Mesenchymal stem cell (in vitro differentiated cells and primary cell): ENCODE results near the gene EFNA5.

Experiments
- DNase-seq: peaks from one replicate; pipeline ENCODE4 v3.0.0-alpha.2; 2013
- H2AFZ ChIP-seq: one replicate; pipeline ENCODE4 v1.6.1; 2013; ENCODE audit warnings: low read depth, mild to moderate bottlenecking, control low read depth, inconsistent platforms, low read length, moderate library complexity
- H2AK5ac ChIP-seq: 2 replicates; pipeline ENCODE4 v1.6.1; 2013; ENCODE audit warnings: low read length, moderate library complexity, mild to moderate bottlenecking, inconsistent platforms; ENCODE audit not compliant: severe bottlenecking
- H2BK120ac ChIP-seq: one replicate; pipeline ENCODE4 v1.6.1; 2013; ENCODE audit warnings: low read depth, mild to moderate bottlenecking, inconsistent platforms, low read length, moderate library complexity
- H2BK12ac ChIP-seq, 2 experiments: one replicate each; pipeline ENCODE4 v1.6.1; 2013; ENCODE audit warnings: inconsistent platforms in 2 of 2, low read length in 2 of 2, mild to moderate bottlenecking in 2 of 2, moderate library complexity in 2 of 2, control low read depth in 1 of 2
- H2BK15ac ChIP-seq: one replicate; pipeline ENCODE4 v1.6.1; 2013; ENCODE audit warnings: mild to moderate bottlenecking, low read depth, inconsistent platforms; ENCODE audit not compliant: poor library complexity, severe bottlenecking
- H2BK5ac ChIP-seq: 2 replicates; pipeline ENCODE4 v1.6.1; 2013; ENCODE audit warnings: low read depth, mild to moderate bottlenecking, low read length, control low read depth, inconsistent platforms; ENCODE audit not compliant: poor library complexity, severe bottlenecking
- H3K14ac ChIP-seq, 2 experiments: one replicate each; pipeline ENCODE4 v1.6.1; 2013; ENCODE audit warnings: inconsistent platforms in 2 of 2, low read length in 2 of 2, control low read depth in 1 of 2, mild to moderate bottlenecking in 1 of 2, moderate library complexity in 1 of 2
- H3K18ac ChIP-seq, 2 experiments: one replicate each; pipeline ENCODE4 v1.6.1; 2013; ENCODE audit warnings: inconsistent platforms in 2 of 2, low read length in 2 of 2, control low read depth in 1 of 2, low read depth in 1 of 2, mild to moderate bottlenecking in 1 of 2
- H3K23ac ChIP-seq, 2 experiments: one replicate each; pipeline ENCODE4 v1.6.1; 2013; ENCODE audit warnings: inconsistent platforms in 2 of 2, low read length in 2 of 2, mild to moderate bottlenecking in 2 of 2, moderate library complexity in 2 of 2, control low read depth in 1 of 2
- H3K27ac ChIP-seq: 2 replicates; pipeline ENCODE4 v1.5.1; 2013; ENCODE audit warnings: mild to moderate bottlenecking, moderate library complexity, low read length, control low read depth, inconsistent platforms; ENCODE audit not compliant: poor library complexity, severe bottlenecking
- H3K27me3 ChIP-seq, 2 experiments: 2 replicates each; pipeline versions ENCODE4 v1.6.1 to v1.7.0; 2013; ENCODE audit warnings: low read length in 2 of 2, mild to moderate bottlenecking in 2 of 2, moderate library complexity in 2 of 2, control low read depth in 1 of 2, inconsistent platforms in 1 of 2; ENCODE audit not compliant: control insufficient read depth in 1 of 2, insufficient read depth in 1 of 2
- H3K36me3 ChIP-seq, 2 experiments: 2 replicates each; pipeline versions ENCODE4 v1.6.1 to v1.7.0; 2013; ENCODE audit warnings: low read length in 2 of 2, control low read depth in 1 of 2, inconsistent platforms in 1 of 2, low read depth in 1 of 2, mild to moderate bottlenecking in 1 of 2; ENCODE audit not compliant: insufficient read depth in 2 of 2, control insufficient read depth in 1 of 2
- H3K4ac ChIP-seq, 2 experiments: one replicate each; pipeline ENCODE4 v1.6.1; 2013; ENCODE audit warnings: inconsistent platforms in 2 of 2, low read length in 2 of 2, mild to moderate bottlenecking in 2 of 2, moderate library complexity in 2 of 2, control low read depth in 1 of 2, low read depth in 1 of 2
- H3K4me1 ChIP-seq: 2 replicates; pipeline ENCODE4 v1.6.1; 2013; ENCODE audit warnings: low read depth, low read length, control low read depth; ENCODE audit not compliant: control insufficient read depth, insufficient read depth
- H3K4me2 ChIP-seq: 2 replicates; pipeline ENCODE4 v1.6.1; 2013; ENCODE audit warnings: low read length, mild to moderate bottlenecking, inconsistent platforms; ENCODE audit not compliant: poor library complexity, severe bottlenecking
- H3K4me3 ChIP-seq, 2 experiments: 2 replicates each; pipeline versions ENCODE4 v1.5.1 to v1.7.0; 2013; ENCODE audit warnings: low read length in 2 of 2, mild to moderate bottlenecking in 2 of 2, control low read depth in 1 of 2, low read depth in 1 of 2; ENCODE audit not compliant: insufficient read depth in 1 of 2
- H3K79me1 ChIP-seq: replicated peaks from 2 replicates; pipeline ENCODE4 v1.6.1; 2013; ENCODE audit warnings: mild to moderate bottlenecking, control low read depth, low read length, inconsistent platforms; ENCODE audit not compliant: poor library complexity, severe bottlenecking
- H3K9ac ChIP-seq: 2 replicates; pipeline ENCODE4 v1.7.0; 2013; ENCODE audit warnings: mild to moderate bottlenecking, low read length, moderate library complexity
- H3K9me3 ChIP-seq: 2 replicates; pipeline ENCODE4 v1.7.0; 2013; ENCODE audit warnings: mild to moderate bottlenecking, low read length; ENCODE audit not compliant: control insufficient read depth
- H4K8ac ChIP-seq: one replicate; pipeline ENCODE4 v1.6.1; 2013; ENCODE audit warnings: inconsistent platforms, mild to moderate bottlenecking, low read length, moderate library complexity
- H4K91ac ChIP-seq: one replicate; pipeline ENCODE4 v1.6.1; 2013; ENCODE audit warnings: mild to moderate bottlenecking, low read length, inconsistent platforms
- WGBS: methylation state at CpG from one replicate; pipeline ENCODE4 v1.1.7; 2013; ENCODE audit warnings: mixed read lengths; 5-methylcytosine and 5-hydroxymethylcytosine counted together

EFNA5 gene

DNA sequence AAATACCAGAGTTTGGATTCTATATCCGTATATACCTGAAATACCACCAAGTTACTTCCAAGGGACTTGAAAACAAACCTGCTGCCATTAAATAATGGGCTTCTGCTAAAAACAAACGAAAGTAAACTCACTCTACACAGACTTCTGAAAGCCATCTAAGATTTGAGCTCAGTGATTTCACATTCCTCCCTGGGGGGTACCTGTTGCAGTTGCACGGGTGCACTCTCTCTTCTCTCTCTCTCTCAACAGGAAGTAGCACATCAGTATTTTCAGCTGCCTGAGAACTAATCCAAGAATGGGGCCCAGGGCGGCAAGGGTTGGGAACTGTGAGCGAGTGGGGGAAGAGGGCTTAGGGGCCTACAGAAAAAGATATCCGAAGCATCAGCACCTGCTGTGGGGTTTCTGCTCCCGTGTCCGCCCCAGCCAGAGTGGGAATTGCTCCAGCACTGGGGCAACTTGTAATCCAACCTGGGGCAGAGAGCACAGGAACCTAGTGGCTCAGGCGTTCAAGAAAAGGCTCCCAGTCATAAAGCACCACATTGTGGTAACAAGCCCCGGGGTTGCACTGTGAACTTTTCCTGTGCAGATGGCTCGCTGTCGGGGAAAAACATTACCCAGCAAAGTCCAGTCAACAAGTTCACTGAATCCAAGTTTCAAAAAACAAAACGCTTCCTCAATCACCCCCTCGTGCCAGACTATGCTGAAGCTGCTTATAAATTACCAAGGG is 99.8 kb downstream of the EFNA5 start:
- Histone ChIP-seq H2BK12ac (peak overlapping the region in 1 of 2 experiments; percentile 94), H2AFZ (no peak overlapping the region), H2AK5ac (no peak overlapping the region), H3K4me1 (peaks cover 11% of the 10 kb centered on the region), H3K18ac (peak overlapping the region in 1 of 2 experiments; percentile 2), H2BK15ac (no peak overlapping the region), H3K14ac (no peak overlapping the region), H2BK5ac (peak overlapping the region; percentile 67), H2BK120ac (no peak overlapping the region), H3K79me1 (peaks cover 13% of the 10 kb centered on the region), H3K4me2 (peak overlapping the region; percentile 3), H3K9me3 (no peaks in the 10 kb centered on the region), H3K27ac (peak overlapping the region; percentile 37), H3K23ac (no peak overlapping the region), H3K9ac (peak overlapping the region; percentile 84), H4K91ac (no peak overlapping the region), H4K8ac (peak overlapping the region; percentile 0), H3K27me3 (no peaks in the 10 kb centered on the region), H3K36me3 (no peaks in the 10 kb centered on the region), H3K4ac (no peak overlapping the region), H3K4me3 (no peak overlapping the region)
- DNase-seq = peak; percentile 24
- 60% methylated on average over 12 of the region's 14 CpGs for WGBS

DNA sequence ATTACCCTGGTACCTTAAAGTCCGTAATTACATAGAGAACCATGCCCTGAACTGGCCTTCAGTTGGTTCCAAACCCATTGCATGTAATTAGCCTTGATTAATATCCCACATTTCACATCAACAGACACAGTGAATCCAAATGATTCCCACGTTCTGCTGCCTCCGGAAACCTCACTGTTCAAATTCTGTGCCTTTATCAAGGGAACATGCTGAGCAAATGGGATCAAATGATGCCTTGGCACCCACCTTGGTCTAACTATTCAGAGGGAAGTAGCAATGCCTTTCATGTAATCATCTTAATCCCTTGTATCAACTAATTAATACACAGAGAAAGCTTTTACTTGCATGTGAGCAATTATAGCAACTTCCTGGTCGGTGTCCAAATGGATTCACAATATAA is 100.6 kb downstream of the EFNA5 start:
- Histone ChIP-seq H3K4me1 (peaks cover 13% of the 10 kb centered on the region), H3K27ac (peak overlapping the region; percentile 16), H3K4me2 (no peak overlapping the region), H3K27me3 (no peaks in the 10 kb centered on the region), H2AK5ac (peak overlapping the region; percentile 78), H2AFZ (no peak overlapping the region), H4K8ac (no peak overlapping the region), H3K9me3 (no peaks in the 10 kb centered on the region), H3K23ac (no peak overlapping the region), H3K79me1 (peaks cover 13% of the 10 kb centered on the region), H3K36me3 (no peaks in the 10 kb centered on the region), H3K4me3 (no peak overlapping the region), H3K14ac (no peak overlapping the region), H2BK120ac (no peak overlapping the region), H2BK12ac (peak overlapping the region in 1 of 2 experiments; percentile 34), H3K9ac (no peak overlapping the region), H4K91ac (no peak overlapping the region), H3K4ac (no peak overlapping the region), H2BK15ac (no peak overlapping the region), H3K18ac (no peak overlapping the region), H2BK5ac (no peak overlapping the region)
- DNase-seq = no peak
- WGBS = 96% methylated on average over 4 of the region's 4 CpGs

DNA sequence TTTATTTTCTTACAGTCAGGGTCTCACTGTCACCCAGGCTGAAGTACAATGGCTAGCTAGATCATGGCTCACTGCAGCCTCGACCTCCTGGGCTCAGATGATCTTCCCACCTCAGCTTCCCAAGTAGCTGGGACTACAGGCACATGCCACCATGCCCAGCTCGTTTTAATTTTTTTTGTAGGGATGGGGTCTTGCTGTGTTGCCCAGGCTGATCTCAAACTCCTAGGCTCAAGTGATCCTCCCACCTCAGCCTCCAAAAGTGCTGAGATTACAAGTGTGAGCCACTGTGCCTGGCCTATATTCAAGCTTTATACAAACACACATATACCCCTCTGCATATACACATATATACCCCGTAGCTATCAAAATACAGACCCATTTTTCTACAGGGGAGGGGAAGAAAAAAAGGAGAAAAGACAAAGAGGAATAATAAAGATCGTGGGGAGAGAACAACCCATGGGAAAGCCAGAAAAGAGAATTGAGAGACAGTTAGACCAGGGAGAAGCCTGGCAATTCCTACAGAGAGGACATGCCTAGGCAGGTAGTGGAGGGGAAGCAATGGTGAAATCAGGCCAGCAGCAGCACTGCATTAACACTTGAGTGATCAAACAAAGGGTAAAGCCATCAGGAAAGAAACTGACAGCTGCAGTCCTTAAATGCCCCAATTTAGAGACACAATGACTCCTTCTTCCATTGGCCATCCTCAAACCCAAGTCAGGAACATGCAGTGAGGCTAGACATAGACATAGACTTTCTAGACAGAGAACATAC is 102.7 kb downstream of the EFNA5 start:
- H2BK15ac ChIP-seq = no peak overlapping the region
- H4K91ac ChIP-seq = no peak overlapping the region
- peaks cover 10% of the 10 kb centered on the region for H3K79me1 ChIP-seq
- H3K27me3 ChIP-seq = no peaks in the 10 kb centered on the region
- H3K4me3 ChIP-seq = no peak overlapping the region
- H3K18ac ChIP-seq = no peak overlapping the region
- H3K9ac ChIP-seq = no peak overlapping the region
- peaks cover 15% of the 10 kb centered on the region for H3K4me1 ChIP-seq
- H3K9me3 ChIP-seq = no peaks in the 10 kb centered on the region
- no peak overlapping the region for H3K27ac ChIP-seq
- no peak overlapping the region for H3K4ac ChIP-seq
- H3K14ac ChIP-seq = no peak overlapping the region
- no peaks in the 10 kb centered on the region for H3K36me3 ChIP-seq
- no peak overlapping the region for H2BK5ac ChIP-seq
- H3K4me2 ChIP-seq = no peak overlapping the region
- DNase-seq = no peak
- no peak overlapping the region for H2BK12ac ChIP-seq
- H2BK120ac ChIP-seq = no peak overlapping the region
- no peak overlapping the region for H3K23ac ChIP-seq
- WGBS = 87% methylated on average over 3 of the region's 4 CpGs
- H2AK5ac ChIP-seq = no peak overlapping the region
- no peak overlapping the region for H2AFZ ChIP-seq
- H4K8ac ChIP-seq = no peak overlapping the region

DNA sequence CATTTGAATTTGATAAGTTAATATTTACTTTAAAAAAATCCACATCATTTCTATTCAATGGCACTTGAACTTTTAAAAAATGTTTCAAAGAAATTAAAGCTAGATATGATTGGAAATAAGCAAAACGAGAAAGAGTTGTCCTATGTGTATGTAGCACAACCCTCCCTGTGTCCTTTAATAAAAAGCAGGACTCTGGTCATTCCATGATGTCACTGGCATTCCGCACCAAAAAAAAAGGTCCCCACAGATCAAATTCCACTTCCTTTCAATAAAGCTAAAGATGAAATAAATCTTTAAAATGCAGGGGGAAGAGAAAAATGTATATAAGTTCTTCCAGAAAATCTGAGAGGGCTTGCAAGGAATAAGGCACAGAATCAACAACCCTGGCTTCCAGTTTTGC is 103.8 kb downstream of the EFNA5 start:
- Histone ChIP-seq H3K18ac (no peak overlapping the region), H2BK5ac (no peak overlapping the region), H2BK15ac (no peak overlapping the region), H2BK120ac (no peak overlapping the region), H2AFZ (no peak overlapping the region), H2BK12ac (no peak overlapping the region), H3K4ac (no peak overlapping the region), H4K8ac (no peak overlapping the region), H3K14ac (no peak overlapping the region), H3K36me3 (no peaks in the 10 kb centered on the region), H3K9me3 (no peaks in the 10 kb centered on the region), H3K9ac (no peak overlapping the region), H3K79me1 (peaks cover 8% of the 10 kb centered on the region), H3K27ac (no peak overlapping the region), H3K27me3 (no peaks in the 10 kb centered on the region), H2AK5ac (no peak overlapping the region), H4K91ac (no peak overlapping the region), H3K4me3 (no peak overlapping the region), H3K4me2 (no peak overlapping the region), H3K4me1 (peaks cover 12% of the 10 kb centered on the region), H3K23ac (no peak overlapping the region)
- no CpG with 5 or more reads among the region's 2 CpGs for WGBS
- DNase-seq = no peak
